NB4 (cell line): Measurements from ENCODE around the gene COL2A1.

Experiments used
- DNase-seq: peaks from one replicate; pipeline ENCODE4 v3.0.0; 2010; ENCODE audit warnings: low read depth
- H3K4me3 ChIP-seq: one replicate; pipeline ENCODE4 v1.5.1; 2011; ENCODE audit warnings: mild to moderate bottlenecking, low read depth, low read length, moderate library complexity
- CTCF ChIP-seq: IDR thresholded peaks from one replicate; pipeline ENCODE4 v1.5.1; 2012; ENCODE audit warnings: low read depth, low read length
- MAX ChIP-seq: IDR thresholded peaks from 2 replicates; pipeline ENCODE4 v1.6.1; 2011; ENCODE audit warnings: low read depth, low read length
- MYC ChIP-seq: IDR thresholded peaks from 2 replicates; pipeline ENCODE4 v1.6.1; 2011; ENCODE audit warnings: low read depth, low read length
- POLR2A ChIP-seq: IDR thresholded peaks from 2 replicates; pipeline ENCODE4 v1.6.1; 2011; ENCODE audit warnings: mild to moderate bottlenecking; ENCODE audit not compliant: insufficient read length; ENCODE audit errors: extremely low read depth

The COL2A1 gene

GRCh38 chr12:47999816-48000215 lies 4.5 kb downstream of the COL2A1 start:
- H3K4me3 ChIP-seq, result no peak overlapping the region
- DNase-seq, result no peak
- TF ChIP-seq POLR2A, result no peak

- no peak overlapping the region for H3K4me3 ChIP-seq
- no peak for DNase-seq
- TF ChIP-seq MYC, result no peak
- TF ChIP-seq MAX, result no peak
- TF ChIP-seq POLR2A, result no peak
- TF ChIP-seq CTCF, result no peak
Observed at GRCh38 chr12:47997321-47997720, 7.0 kb downstream of the COL2A1 start.

GRCh38 chr12:47995981-47996401 lies 8.3 kb downstream of the COL2A1 start:
- H3K4me3 ChIP-seq, result no peak overlapping the region
- TF ChIP-seq MAX, result no peak
- no peak for TF ChIP-seq MYC
- TF ChIP-seq POLR2A, result no peak
- TF ChIP-seq CTCF, result no peak
- no peak for DNase-seq

GRCh38 chr12:47993491-47993890 lies 10.8 kb downstream of the COL2A1 start:
- H3K4me3 ChIP-seq, result no peak overlapping the region
- TF ChIP-seq CTCF (no peak), MAX (no peak), MYC (no peak), POLR2A (no peak)
- DNase-seq, result no peak

GRCh38 chr12:47992776-47993175 lies 11.5 kb downstream of the COL2A1 start:
- no peak overlapping the region for H3K4me3 ChIP-seq
- TF ChIP-seq CTCF (no peak), POLR2A (no peak), MAX (no peak), MYC (no peak)
- no peak for DNase-seq

GRCh38 chr12:47991106-47992061 lies 12.9 kb downstream of the COL2A1 start:
- DNase-seq, result no peak
- no peak for TF ChIP-seq MAX
- TF ChIP-seq CTCF, result no peak
- no peak for TF ChIP-seq MYC
- no peak for TF ChIP-seq POLR2A
- no peak overlapping the region for H3K4me3 ChIP-seq
